Hematopoietic multipotent progenitor cell treated with erythropoietin and hydrocortisone succinate and interleukin-3 and kit ligand, for 6 days (in vitro differentiated cells): ENCODE data around the gene DCAF11.

Source experiments
- DNase-seq: peaks from one replicate; pipeline ENCODE4 v3.0.0-alpha.2; 2015

DCAF11 gene

DNA sequence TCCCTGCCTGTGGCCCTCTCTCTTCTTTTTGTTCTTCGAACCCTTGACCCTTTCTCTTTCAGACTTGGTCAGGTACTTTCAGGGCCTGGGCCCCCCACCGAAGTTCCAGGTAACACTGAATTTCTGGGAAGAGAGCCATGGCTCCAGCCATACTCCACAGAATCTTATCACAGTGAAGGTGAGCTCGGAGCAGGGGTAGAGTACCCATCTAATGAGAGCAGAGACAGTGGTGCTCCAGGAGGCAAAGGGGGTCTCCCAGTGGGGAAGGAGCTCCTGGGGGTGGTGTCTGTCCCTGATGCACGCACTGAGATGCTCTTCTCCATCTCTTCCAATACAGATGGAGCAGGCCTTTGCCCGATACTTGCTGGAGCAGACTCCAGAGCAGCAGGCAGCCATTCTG, 51.2 kb downstream of the DCAF11 start:
- DNase-seq, result no peak

GRCh38 chr14:24167469-24168114, 53.0 kb downstream of the DCAF11 start:
- DNase-seq, result no peak

DNA sequence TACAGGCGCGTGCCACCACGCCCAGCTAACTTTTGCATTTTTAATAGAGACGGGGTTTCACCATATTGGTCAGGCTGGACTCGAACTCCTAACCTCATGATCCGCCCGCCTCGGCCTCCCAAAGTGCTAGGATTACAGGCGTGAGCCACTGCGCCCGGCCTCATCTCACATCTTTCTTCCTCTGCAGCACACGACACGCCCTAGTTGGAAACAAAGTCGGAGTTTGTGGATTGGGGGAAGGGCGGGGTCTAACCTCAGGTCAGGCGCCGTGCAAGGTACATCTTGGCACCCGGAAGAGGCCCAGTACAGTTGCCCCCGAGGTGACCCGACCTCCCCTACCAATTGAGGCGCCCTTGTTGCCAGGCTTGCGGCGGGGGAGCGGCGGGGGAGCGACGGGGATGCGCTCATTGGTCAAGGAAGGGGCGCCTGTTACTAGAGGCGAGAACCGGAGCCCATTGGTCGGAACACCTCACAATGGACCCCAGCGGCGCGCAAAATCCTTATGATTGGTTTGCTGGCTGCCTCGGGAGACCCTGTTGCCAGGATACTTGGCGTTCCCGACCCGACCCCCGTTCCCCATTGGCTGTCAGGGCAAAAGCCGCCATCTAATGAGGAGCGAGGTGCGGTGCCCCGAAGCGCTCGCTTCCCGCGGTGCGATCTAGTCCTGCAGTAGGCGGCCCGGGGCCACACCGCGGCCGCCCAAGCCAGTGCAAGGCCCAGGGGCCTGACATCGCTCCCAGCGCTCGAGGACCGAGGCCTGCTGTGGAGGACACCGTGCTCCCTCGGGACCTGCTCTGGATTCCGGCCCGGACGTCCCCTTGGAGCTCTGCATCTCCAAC, 57.1 kb downstream of the DCAF11 start, which contains the start of gene REC8:
Gene REC8, plus strand, starts transcription at position 659 of the 839 bp plus-strand sequence. CDS start 473 bp downstream, outside the sequence.
- DNase-seq, result peak; percentile 98

DNA sequence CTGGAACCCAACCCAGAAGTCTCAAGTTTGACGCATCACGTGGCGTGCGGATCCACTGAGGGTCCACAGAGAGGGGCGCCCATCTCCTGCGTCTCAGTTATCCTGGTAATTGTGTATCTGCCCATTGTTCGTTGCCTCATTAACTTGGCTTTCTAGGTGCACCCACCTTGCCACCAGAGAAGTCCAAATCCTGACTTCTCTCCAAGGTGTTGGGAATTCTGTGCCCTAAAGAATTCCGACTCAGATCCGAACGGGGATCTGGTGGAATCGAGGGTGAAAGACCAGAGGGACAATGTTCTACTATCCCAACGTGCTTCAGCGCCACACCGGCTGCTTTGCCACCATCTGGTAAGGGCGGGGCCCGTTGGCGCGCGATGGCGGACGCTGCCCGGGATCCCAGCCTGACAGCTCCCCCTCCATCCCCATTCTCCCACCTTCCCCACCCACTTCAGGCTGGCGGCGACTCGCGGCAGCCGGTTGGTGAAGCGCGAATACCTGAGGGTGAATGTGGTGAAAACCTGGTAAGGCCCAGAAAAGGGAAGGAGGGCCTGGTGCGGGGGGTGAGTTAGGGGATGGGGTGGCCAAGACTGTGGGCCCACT, 57.8 kb downstream of the DCAF11 start:
- DNase-seq, result peak; percentile 49

DNA sequence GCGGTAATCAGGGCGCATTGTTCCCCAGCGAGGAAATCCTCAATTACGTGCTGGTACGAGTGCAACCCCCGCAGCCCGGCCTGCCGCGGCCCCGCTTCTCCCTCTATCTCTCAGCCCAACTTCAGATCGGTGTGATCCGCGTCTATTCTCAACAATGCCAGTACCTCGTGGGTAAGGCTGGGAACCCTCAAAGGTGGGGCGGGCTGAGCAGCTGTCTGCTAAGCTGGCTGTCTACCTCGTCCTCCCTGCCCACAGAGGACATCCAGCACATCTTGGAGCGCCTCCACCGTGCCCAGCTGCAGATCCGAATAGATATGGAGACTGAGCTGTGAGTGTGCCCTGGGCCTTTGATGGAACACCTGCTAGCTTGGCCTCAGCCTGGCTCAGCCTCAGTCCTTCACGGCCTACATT, 58.3 kb downstream of the DCAF11 start:
- no peak for DNase-seq
